GM23338 (cell line): Measurements from ENCODE around the gene TBL1XR1. TPM values are rescaled to one million over a fixed set of nuclear protein-coding genes. Genes with fewer than 3 reads are reported as not detected.

ENCODE experiments used
- ATAC-seq: fragments of 200-7000 bp; cut with Tn5 transposase; 3 replicates; pipeline ENCODE4 v1.9.1; 2020
- DNase-seq: peaks from one replicate; pipeline ENCODE4 v3.0.0-alpha.2; 2015; ENCODE audit warnings: low spot score
- H2AFZ ChIP-seq: fragments of 200-600 bp; sonication (generic); 2 replicates; pipeline ENCODE4 v1.8.0; 2016; ENCODE audit warnings: antibody characterized with exemption, mild to moderate bottlenecking, moderate library complexity
- H3F3A ChIP-seq: fragments of 200-600 bp; sonication (generic); replicated peaks from 2 replicates; pipeline ENCODE4 v1.8.0; 2017; ENCODE audit warnings: antibody characterized with exemption, mixed run types, low read depth
- H3K27ac ChIP-seq: fragments of 200-600 bp; sonication (generic); 2 replicates; pipeline ENCODE4 v1.6.1; 2016; ENCODE audit warnings: low read depth
- H3K27me3 ChIP-seq: fragments of 200-600 bp; sonication (generic); 2 replicates; pipeline ENCODE4 v1.8.0; 2016; ENCODE audit warnings: mild to moderate bottlenecking, mixed run types, moderate library complexity; ENCODE audit not compliant: insufficient read depth
- H3K36me3 ChIP-seq: fragments of 200-600 bp; sonication (generic); 2 replicates; pipeline ENCODE4 v1.8.0; 2016; ENCODE audit warnings: mild to moderate bottlenecking; ENCODE audit not compliant: insufficient read depth
- H3K4me1 ChIP-seq: fragments of 200-600 bp; sonication (generic); 2 replicates; pipeline ENCODE4 v1.8.0; 2016; ENCODE audit warnings: mild to moderate bottlenecking, moderate library complexity; ENCODE audit not compliant: insufficient read depth
- H3K4me2 ChIP-seq: fragments of 200-600 bp; sonication (generic); 2 replicates; pipeline ENCODE4 v1.7.1; 2017; ENCODE audit warnings: mixed run types
- H3K4me3 ChIP-seq: fragments of 200-600 bp; sonication (generic); 2 replicates; pipeline ENCODE4 v1.6.1; 2016; ENCODE audit warnings: mixed run types
- H3K79me2 ChIP-seq: fragments of 200-600 bp; sonication (generic); replicated peaks from 2 replicates; pipeline ENCODE4 v1.8.0; 2017; ENCODE audit warnings: mild to moderate bottlenecking; ENCODE audit not compliant: insufficient read depth
- H3K9me2 ChIP-seq: fragments of 200-600 bp; sonication (generic); 2 replicates; pipeline ENCODE4 v1.8.0; 2017; ENCODE audit not compliant: insufficient read depth
- H4K20me1 ChIP-seq: fragments of 200-600 bp; sonication (generic); replicated peaks from 2 replicates; pipeline ENCODE4 v1.8.0; 2017; ENCODE audit warnings: mild to moderate bottlenecking; ENCODE audit not compliant: insufficient read depth
- H3K27ac Mint-ChIP-seq: 2 replicates; pipeline ENCODE4 v1.8.0; 2020; ENCODE audit warnings: inconsistent platforms, mild to moderate bottlenecking, moderate library complexity, mixed read lengths
- H3K27me3 Mint-ChIP-seq: 3 replicates; pipeline ENCODE4 v1.8.0; 2022; ENCODE audit warnings: low read depth, mild to moderate bottlenecking, moderate library complexity, mixed read lengths, inconsistent platforms; ENCODE audit not compliant: insufficient read depth, poor library complexity
- H3K36me3 Mint-ChIP-seq: 3 replicates; pipeline ENCODE4 v1.8.0; 2021; ENCODE audit warnings: low read depth, mild to moderate bottlenecking, inconsistent platforms, moderate library complexity, mixed read lengths
- H3K4me1 Mint-ChIP-seq: 3 replicates; pipeline ENCODE4 v1.8.0; 2020; ENCODE audit warnings: mild to moderate bottlenecking, inconsistent platforms, mixed read lengths
- H3K4me3 Mint-ChIP-seq: 3 replicates; pipeline ENCODE4 v1.8.0; 2021; ENCODE audit warnings: moderate library complexity, mild to moderate bottlenecking, inconsistent platforms, mixed read lengths
- H3K9me3 Mint-ChIP-seq: 3 replicates; pipeline ENCODE4 v1.8.0; 2020; ENCODE audit warnings: moderate library complexity, mild to moderate bottlenecking, inconsistent platforms, mixed read lengths
- EZH2 ChIP-seq: fragments of 200-600 bp; sonication (generic); IDR thresholded peaks from one replicate; pipeline ENCODE4 v1.8.0; 2017; ENCODE audit warnings: antibody characterized with exemption, mild to moderate bottlenecking, low read depth; ENCODE audit not compliant: unreplicated experiment
- JUNB ChIP-seq: IDR thresholded peaks from one replicate; pipeline ENCODE4 v1.6.1; 2016; ENCODE audit warnings: antibody characterized with exemption; ENCODE audit not compliant: unreplicated experiment
- NANOG ChIP-seq: IDR thresholded peaks from 2 replicates; pipeline ENCODE4 v1.6.1; 2016; ENCODE audit warnings: antibody characterized with exemption, borderline replicate concordance
- ZNF114 ChIP-seq: fragments of 250-450 bp; sonication (Bioruptor Pico); IDR thresholded peaks from 2 replicates; pipeline ENCODE4 v1.5.0; 2020; ENCODE audit warnings: mild to moderate bottlenecking, moderate library complexity
- ZNF331 ChIP-seq: fragments of 250-450 bp; sonication (Bioruptor Pico); IDR thresholded peaks from 2 replicates; pipeline ENCODE4 v1.5.0; 2020; ENCODE audit warnings: low read depth, mild to moderate bottlenecking, moderate library complexity
- polyA plus RNA-seq: library from polyadenylated mRNA; unstranded; fragments of >200 nt; fragmentation: Nextera tagmentation; extraction: Ambion mirVana; gene quantifications from 2 replicates; pipeline ENCODE4 v1.2.1, GENCODE V29; 2016
- total RNA-seq: library from RNA; depleted of rRNA; stranded (reverse); fragments of >200 nt; shearing (Covaris generic); gene quantifications from 2 replicates; pipeline ENCODE4 v1.2.3, GENCODE V29; 2014
- TF ChIP-seq, protein P1 (sequence below): fragments of 250-450 bp; sonication (Bioruptor Pico); IDR thresholded peaks from 2 replicates; pipeline ENCODE4 v1.5.0; 2020; ENCODE audit warnings: mild to moderate bottlenecking, moderate library complexity
- TF ChIP-seq, protein P2 (sequence below): IDR thresholded peaks from 2 replicates; pipeline ENCODE4 v1.6.1; 2016; ENCODE audit warnings: antibody characterized with exemption

The TBL1XR1 gene
- total and polyA plus RNA-seq, 2 experiments from 2014 or later = 49.6 to 122 TPM

DNA sequence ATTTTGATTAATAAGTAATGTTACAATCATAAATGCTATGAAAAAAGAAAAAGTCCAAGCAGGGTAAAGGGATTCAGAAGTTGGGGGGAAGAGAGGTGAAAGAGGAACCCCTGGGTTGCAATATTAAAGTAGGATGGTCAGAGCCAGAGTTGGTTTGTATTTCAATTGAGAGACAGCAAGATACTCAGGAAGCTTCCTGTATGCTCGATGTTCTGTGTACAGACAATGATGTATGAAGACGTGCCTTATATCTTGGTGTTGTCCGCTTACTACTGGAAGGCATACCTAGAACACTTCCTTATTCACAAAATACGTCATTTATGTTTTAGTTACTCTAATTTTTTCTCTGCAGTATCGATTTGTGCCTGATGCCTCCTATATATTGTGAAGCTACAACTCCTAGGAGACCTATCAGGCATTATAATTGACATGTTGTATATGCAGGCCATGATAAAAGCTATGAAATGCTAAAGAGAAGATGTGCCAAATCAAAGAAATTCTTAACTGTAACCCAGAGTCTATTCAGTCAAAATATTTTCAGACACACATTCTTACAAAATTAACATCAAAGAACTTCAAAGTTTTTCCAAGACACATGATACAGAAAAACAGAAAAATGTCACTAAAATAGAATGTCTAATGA is 87.5 kb downstream of the TBL1XR1 start:
- no peak for DNase-seq
- Histone ChIP-seq H4K20me1 (peaks cover 62% of the 10 kb centered on the region), H3F3A (no peaks in the 10 kb centered on the region), H3K36me3 (no peaks in the 10 kb centered on the region), H3K27me3 (no peaks in the 10 kb centered on the region), H2AFZ (no peak overlapping the region), H3K4me1 (peaks cover 67% of the 10 kb centered on the region), H3K79me2 (peaks cover 99% of the 10 kb centered on the region), H3K4me2 (peak overlapping the region; percentile 42; the same call in 1 of the 2 replicates), H3K9me2 (no peaks in the 10 kb centered on the region), H3K27ac (0 out of 2 replicates have a peak overlapping the region, but pooled peaks have one; percentile 35), H3K4me3 (no peak overlapping the region)
- ATAC-seq = no peak
- Mint-ChIP-seq H3K4me1 (peaks cover 60% of the 10 kb centered on the region), H3K27me3 (peaks cover 3% of the 10 kb centered on the region), H3K27ac (peak overlapping the region; percentile 36; the same call in 1 of the 2 replicates), H3K9me3 (no peaks in the 10 kb centered on the region), H3K4me3 (no peak overlapping the region), H3K36me3 (no peaks in the 10 kb centered on the region)
- TF ChIP-seq, protein P1, sequence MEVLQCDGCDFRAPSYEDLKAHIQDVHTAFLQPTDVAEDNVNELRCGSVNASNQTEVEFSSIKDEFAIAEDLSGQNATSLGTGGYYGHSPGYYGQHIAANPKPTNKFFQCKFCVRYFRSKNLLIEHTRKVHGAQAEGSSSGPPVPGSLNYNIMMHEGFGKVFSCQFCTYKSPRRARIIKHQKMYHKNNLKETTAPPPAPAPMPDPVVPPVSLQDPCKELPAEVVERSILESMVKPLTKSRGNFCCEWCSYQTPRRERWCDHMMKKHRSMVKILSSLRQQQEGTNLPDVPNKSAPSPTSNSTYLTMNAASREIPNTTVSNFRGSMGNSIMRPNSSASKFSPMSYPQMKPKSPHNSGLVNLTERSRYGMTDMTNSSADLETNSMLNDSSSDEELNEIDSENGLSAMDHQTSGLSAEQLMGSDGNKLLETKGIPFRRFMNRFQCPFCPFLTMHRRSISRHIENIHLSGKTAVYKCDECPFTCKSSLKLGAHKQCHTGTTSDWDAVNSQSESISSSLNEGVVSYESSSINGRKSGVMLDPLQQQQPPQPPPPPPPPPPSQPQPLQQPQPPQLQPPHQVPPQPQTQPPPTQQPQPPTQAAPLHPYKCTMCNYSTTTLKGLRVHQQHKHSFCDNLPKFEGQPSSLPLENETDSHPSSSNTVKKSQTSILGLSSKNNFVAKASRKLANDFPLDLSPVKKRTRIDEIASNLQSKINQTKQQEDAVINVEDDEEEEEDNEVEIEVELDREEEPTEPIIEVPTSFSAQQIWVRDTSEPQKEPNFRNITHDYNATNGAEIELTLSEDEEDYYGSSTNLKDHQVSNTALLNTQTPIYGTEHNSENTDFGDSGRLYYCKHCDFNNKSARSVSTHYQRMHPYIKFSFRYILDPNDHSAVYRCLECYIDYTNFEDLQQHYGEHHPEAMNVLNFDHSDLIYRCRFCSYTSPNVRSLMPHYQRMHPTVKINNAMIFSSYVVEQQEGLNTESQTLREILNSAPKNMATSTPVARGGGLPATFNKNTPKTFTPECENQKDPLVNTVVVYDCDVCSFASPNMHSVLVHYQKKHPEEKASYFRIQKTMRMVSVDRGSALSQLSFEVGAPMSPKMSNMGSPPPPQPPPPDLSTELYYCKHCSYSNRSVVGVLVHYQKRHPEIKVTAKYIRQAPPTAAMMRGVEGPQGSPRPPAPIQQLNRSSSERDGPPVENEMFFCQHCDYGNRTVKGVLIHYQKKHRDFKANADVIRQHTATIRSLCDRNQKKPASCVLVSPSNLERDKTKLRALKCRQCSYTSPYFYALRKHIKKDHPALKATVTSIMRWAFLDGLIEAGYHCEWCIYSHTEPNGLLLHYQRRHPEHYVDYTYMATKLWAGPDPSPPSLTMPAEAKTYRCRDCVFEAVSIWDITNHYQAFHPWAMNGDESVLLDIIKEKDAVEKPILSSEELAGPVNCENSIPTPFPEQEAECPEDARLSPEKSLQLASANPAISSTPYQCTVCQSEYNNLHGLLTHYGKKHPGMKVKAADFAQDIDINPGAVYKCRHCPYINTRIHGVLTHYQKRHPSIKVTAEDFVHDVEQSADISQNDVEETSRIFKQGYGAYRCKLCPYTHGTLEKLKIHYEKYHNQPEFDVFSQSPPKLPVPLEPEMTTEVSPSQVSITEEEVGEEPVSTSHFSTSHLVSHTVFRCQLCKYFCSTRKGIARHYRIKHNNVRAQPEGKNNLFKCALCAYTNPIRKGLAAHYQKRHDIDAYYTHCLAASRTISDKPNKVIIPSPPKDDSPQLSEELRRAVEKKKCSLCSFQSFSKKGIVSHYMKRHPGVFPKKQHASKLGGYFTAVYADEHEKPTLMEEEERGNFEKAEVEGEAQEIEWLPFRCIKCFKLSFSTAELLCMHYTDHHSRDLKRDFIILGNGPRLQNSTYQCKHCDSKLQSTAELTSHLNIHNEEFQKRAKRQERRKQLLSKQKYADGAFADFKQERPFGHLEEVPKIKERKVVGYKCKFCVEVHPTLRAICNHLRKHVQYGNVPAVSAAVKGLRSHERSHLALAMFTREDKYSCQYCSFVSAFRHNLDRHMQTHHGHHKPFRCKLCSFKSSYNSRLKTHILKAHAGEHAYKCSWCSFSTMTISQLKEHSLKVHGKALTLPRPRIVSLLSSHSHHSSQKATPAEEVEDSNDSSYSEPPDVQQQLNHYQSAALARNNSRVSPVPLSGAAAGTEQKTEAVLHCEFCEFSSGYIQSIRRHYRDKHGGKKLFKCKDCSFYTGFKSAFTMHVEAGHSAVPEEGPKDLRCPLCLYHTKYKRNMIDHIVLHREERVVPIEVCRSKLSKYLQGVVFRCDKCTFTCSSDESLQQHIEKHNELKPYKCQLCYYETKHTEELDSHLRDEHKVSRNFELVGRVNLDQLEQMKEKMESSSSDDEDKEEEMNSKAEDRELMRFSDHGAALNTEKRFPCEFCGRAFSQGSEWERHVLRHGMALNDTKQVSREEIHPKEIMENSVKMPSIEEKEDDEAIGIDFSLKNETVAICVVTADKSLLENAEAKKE (CRISPR knock-in tag) = no peak
- TF ChIP-seq ZNF331 (CRISPR knock-in tag) (no peak), JUNB (no peak), NANOG (no peak), ZNF114 (CRISPR knock-in tag) (no peak), EZH2 (no peak)
- TF ChIP-seq, protein P2, sequence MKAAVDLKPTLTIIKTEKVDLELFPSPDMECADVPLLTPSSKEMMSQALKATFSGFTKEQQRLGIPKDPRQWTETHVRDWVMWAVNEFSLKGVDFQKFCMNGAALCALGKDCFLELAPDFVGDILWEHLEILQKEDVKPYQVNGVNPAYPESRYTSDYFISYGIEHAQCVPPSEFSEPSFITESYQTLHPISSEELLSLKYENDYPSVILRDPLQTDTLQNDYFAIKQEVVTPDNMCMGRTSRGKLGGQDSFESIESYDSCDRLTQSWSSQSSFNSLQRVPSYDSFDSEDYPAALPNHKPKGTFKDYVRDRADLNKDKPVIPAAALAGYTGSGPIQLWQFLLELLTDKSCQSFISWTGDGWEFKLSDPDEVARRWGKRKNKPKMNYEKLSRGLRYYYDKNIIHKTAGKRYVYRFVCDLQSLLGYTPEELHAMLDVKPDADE = no peak
